GM18517 (cell line): ENCODE data around the gene NAA25.
"Not testable (repeated sequence)": the region's sequence is repeated elsewhere in the genome, so short reads cannot be mapped to it uniquely, and the experiment has no call there.

Source experiments
- ATAC-seq: cut with Tn5 transposase; IDR thresholded peaks from one replicate; pipeline ENCODE4 v1.9.1; 2021; ENCODE audit warnings: mild to moderate bottlenecking, moderate library complexity; ENCODE audit not compliant: unreplicated experiment

Gene NAA25

GRCh38 chr12:112010415-112011344 lies 97.9 kb downstream of the NAA25 start:
- ATAC-seq, result no peak

GRCh38 chr12:112009596-112009995 lies 99.0 kb downstream of the NAA25 start:
- not testable (repeated sequence) for ATAC-seq

- no peak for ATAC-seq
Observed at GRCh38 chr12:112008918-112009317, 99.7 kb downstream of the NAA25 start.

GRCh38 chr12:112007945-112008344 lies 100.6 kb downstream of the NAA25 start:
- no peak for ATAC-seq

- ATAC-seq, result no peak
Observed at GRCh38 chr12:112005419-112006395, 102.9 kb downstream of the NAA25 start.

- ATAC-seq, result no peak
Observed at GRCh38 chr12:112004041-112004440, 104.5 kb downstream of the NAA25 start.

GRCh38 chr12:112001576-112001975 lies 107.0 kb downstream of the NAA25 start:
- ATAC-seq, result no peak

GRCh38 chr12:112000820-112001219 lies 107.8 kb downstream of the NAA25 start:
- no peak for ATAC-seq

GRCh38 chr12:111999129-111999528 lies 109.5 kb downstream of the NAA25 start:
- not testable (repeated sequence) for ATAC-seq

GRCh38 chr12:111998015-111998414 lies 110.6 kb downstream of the NAA25 start:
- ATAC-seq, result no peak

- ATAC-seq, result no peak
Observed at GRCh38 chr12:111997300-111997699, 111.3 kb downstream of the NAA25 start.

GRCh38 chr12:111995782-111996480 lies 112.7 kb downstream of the NAA25 start:
- ATAC-seq, result no peak

- not testable (repeated sequence) for ATAC-seq
Observed at GRCh38 chr12:111994211-111995111, 114.1 kb downstream of the NAA25 start.

GRCh38 chr12:111993292-111994150 lies 115.1 kb downstream of the NAA25 start:
- ATAC-seq, result no peak

GRCh38 chr12:111992464-111992863 lies 116.1 kb downstream of the NAA25 start:
- no peak for ATAC-seq

GRCh38 chr12:111991946-111992345 lies 116.6 kb downstream of the NAA25 start:
- no peak for ATAC-seq

- ATAC-seq, result no peak
Observed at GRCh38 chr12:111991535-111991934, 117.0 kb downstream of the NAA25 start.

- no peak for ATAC-seq
Observed at GRCh38 chr12:111984820-111985219, 123.8 kb downstream of the NAA25 start.

- ATAC-seq, result no peak
Observed at GRCh38 chr12:111981987-111982386, 126.6 kb downstream of the NAA25 start.
